Activated naive CD4-positive, alpha-beta T cell treated with Interleukin-2 at 50 U/mL for 16 hours (primary cell): ENCODE data around the gene SUPT3H.
"Not testable (repeated sequence)": the region's sequence is repeated elsewhere in the genome, so short reads cannot be mapped to it uniquely, and the experiment has no call there.

ENCODE experiments used
- DNase-seq: peaks from one replicate; pipeline ENCODE4 v3.0.0-alpha.2; 2020

SUPT3H gene

GRCh38 chr6:45098256-45098655 lies 279.5 kb downstream of the SUPT3H start:
- DNase-seq, result no peak

- DNase-seq, result no peak
Observed at GRCh38 chr6:45094831-45095230, 282.9 kb downstream of the SUPT3H start.

- no peak for DNase-seq
Observed at GRCh38 chr6:45092135-45092534, 285.6 kb downstream of the SUPT3H start.

- no peak for DNase-seq
Observed at GRCh38 chr6:45086360-45087084, 291.2 kb downstream of the SUPT3H start.

GRCh38 chr6:45084257-45084656 lies 293.5 kb downstream of the SUPT3H start:
- DNase-seq, result no peak

GRCh38 chr6:45082091-45082490 lies 295.6 kb downstream of the SUPT3H start:
- no peak for DNase-seq

- no peak for DNase-seq
Observed at GRCh38 chr6:45081634-45082033, 296.1 kb downstream of the SUPT3H start.

GRCh38 chr6:45078432-45078831 lies 299.3 kb downstream of the SUPT3H start:
- no peak for DNase-seq

- DNase-seq, result no peak
Observed at GRCh38 chr6:45076217-45076930, 301.4 kb downstream of the SUPT3H start.

GRCh38 chr6:45075246-45075645 lies 302.5 kb downstream of the SUPT3H start:
- DNase-seq, result no peak

- no peak for DNase-seq
Observed at GRCh38 chr6:45074439-45074838, 303.3 kb downstream of the SUPT3H start.

GRCh38 chr6:45073771-45074170 lies 304.0 kb downstream of the SUPT3H start:
- DNase-seq, result no peak

- no peak for DNase-seq
Observed at GRCh38 chr6:45072673-45073072, 305.1 kb downstream of the SUPT3H start.

- DNase-seq, result no peak
Observed at GRCh38 chr6:45072016-45072415, 305.7 kb downstream of the SUPT3H start.

GRCh38 chr6:45069091-45069490 lies 308.6 kb downstream of the SUPT3H start:
- no peak for DNase-seq

GRCh38 chr6:45067446-45067845 lies 310.3 kb downstream of the SUPT3H start:
- DNase-seq, result not testable (repeated sequence)

- not testable (repeated sequence) for DNase-seq
Observed at GRCh38 chr6:45062659-45063058, 315.1 kb downstream of the SUPT3H start.

GRCh38 chr6:45057711-45058110 lies 320.0 kb downstream of the SUPT3H start:
- no peak for DNase-seq

GRCh38 chr6:45054610-45055009 lies 323.1 kb downstream of the SUPT3H start:
- DNase-seq, result no peak

- no peak for DNase-seq
Observed at GRCh38 chr6:45052325-45052724, 325.4 kb downstream of the SUPT3H start.

- DNase-seq, result no peak
Observed at GRCh38 chr6:45049188-45049843, 328.4 kb downstream of the SUPT3H start.

GRCh38 chr6:45047573-45047972 lies 330.2 kb downstream of the SUPT3H start:
- DNase-seq, result no peak

GRCh38 chr6:45045253-45045601 lies 332.5 kb downstream of the SUPT3H start:
- no peak for DNase-seq
